RPMI8226 (cell line): ENCODE data around the gene DPH1.

Source experiments
- DNase-seq: peaks from one replicate; pipeline ENCODE4 v3.0.0-alpha.2; 2015

The DPH1 gene

GRCh38 chr17:2082003-2082781, 52.2 kb downstream of the DPH1 start:
- DNase-seq, result no peak

GRCh38 chr17:2083613-2084035, 53.7 kb downstream of the DPH1 start:
- peak; percentile 19 for DNase-seq

- DNase-seq, result no peak
Measured at GRCh38 chr17:2084036-2084765, 54.2 kb downstream of the DPH1 start.

GRCh38 chr17:2084766-2085647, 55.1 kb downstream of the DPH1 start:
- DNase-seq, result no peak

- DNase-seq, result no peak
Measured at GRCh38 chr17:2085648-2085949, 55.6 kb downstream of the DPH1 start.

- DNase-seq, result no peak
Measured at GRCh38 chr17:2086306-2086705, 56.4 kb downstream of the DPH1 start.

GRCh38 chr17:2087597-2088211, 57.8 kb downstream of the DPH1 start:
- peak; percentile 74 for DNase-seq

GRCh38 chr17:2089021-2089422, 59.1 kb downstream of the DPH1 start:
- no peak for DNase-seq

GRCh38 chr17:2090210-2090641, 60.3 kb downstream of the DPH1 start:
- no peak for DNase-seq

GRCh38 chr17:2090804-2091534, 61.0 kb downstream of the DPH1 start:
- no peak for DNase-seq

- no peak for DNase-seq
Measured at GRCh38 chr17:2092253-2092652, 62.3 kb downstream of the DPH1 start.

GRCh38 chr17:2093349-2093748, 63.4 kb downstream of the DPH1 start:
- no peak for DNase-seq
